Subcutaneous adipose tissue (tissue), 4 donors: ENCODE results near the gene GPR151. TPM values are rescaled to one million over a fixed set of nuclear protein-coding genes. Genes with fewer than 3 reads are reported as not detected.

Experiments used
- CTCF ChIP-seq: fragments of 450-650 bp; IDR thresholded peaks from one replicate; pipeline ENCODE4 v1.5.1; 2016; ENCODE audit warnings: low read depth, mild to moderate bottlenecking, control low read depth, antibody characterized with exemption, moderate library complexity
- total RNA-seq, 4 donors: library from RNA; depleted of rRNA; stranded (reverse); fragments of >200 nt; gene quantifications; one replicate each; pipeline ENCODE4 v1.1.0, GENCODE V29; 2016

GPR151 gene
- total RNA-seq, 4 donors from 2014 or later: not detected

DNA sequence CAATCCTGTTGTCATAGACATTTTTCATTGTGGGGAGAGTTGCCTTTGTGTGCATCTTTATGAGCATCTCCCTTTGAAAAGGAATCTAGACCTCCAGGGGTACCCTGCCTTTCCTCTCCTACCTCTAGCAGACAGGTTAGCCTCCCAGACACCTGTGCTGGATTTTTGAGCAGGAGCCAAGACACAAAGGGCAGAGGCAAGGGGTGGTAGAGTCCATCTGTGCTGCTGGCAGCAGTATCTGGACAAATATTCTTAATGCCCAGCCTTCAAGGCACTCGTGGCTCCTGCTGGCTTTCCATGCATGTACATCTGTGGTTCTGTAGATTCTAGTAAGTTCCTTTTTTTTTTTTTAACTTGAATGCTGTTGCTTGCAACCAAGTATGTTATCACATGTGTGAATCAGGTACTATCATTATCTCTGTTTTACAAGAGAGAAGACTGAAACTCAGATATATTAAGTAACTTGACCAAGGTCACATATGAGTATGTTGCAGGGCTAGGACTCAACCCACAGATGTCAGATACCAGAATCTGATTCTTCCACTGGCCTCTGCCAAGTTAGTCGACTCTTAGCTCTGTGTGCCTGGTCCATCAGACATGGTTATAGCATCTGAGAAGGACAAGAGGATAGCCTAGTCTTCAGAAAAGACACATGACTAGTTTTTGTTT, 32.9 kb upstream of the GPR151 start:
- no peak for TF ChIP-seq CTCF

- TF ChIP-seq CTCF: no peak
These were observed 28.2 kb upstream of the GPR151 start for GRCh38 chr5:146544232-146544631.

- TF ChIP-seq CTCF: no peak
These were observed 26.2 kb upstream of the GPR151 start for GRCh38 chr5:146541958-146542849.

GRCh38 chr5:146540414-146540813, 24.4 kb upstream of the GPR151 start:
- TF ChIP-seq CTCF: no peak

DNA sequence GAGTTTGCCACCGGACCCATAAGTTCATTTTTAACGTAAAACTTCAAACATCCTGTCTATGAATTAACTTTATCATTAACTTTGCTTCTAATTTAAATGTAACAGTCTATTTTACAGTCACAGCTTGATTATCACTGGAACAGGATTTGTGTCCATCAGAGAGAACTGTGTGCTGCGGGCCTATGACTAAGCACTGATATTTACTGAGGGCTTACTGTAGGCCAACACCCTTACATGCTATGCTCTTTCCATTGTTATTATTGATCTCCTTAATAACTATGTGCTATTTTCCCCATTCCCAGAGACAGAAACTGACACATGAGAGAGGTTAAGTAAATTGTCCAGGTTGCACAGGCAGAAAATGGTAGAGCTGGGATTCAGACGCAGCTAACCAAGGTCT, 24.0 kb upstream of the GPR151 start:
- TF ChIP-seq CTCF: no peak

DNA sequence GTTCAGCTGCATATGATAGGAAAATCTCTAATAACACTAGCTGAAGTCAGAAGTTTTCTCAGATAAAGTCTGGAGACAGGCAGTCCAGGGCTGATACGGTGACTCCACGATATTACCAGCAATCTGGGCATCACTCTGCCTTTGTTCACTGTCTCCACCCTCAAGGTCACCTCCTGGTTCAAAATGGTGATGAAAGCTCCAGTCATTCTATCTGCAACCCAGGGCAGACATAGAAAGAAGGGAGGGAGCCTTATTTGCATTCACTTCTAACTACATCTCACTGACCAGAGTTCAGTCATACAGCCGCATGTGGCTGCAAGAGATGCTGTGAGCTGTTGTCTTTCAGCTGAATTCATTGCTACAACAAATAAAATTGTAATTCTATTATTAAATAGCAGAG, 22.4 kb upstream of the GPR151 start:
- TF ChIP-seq CTCF: no peak

DNA sequence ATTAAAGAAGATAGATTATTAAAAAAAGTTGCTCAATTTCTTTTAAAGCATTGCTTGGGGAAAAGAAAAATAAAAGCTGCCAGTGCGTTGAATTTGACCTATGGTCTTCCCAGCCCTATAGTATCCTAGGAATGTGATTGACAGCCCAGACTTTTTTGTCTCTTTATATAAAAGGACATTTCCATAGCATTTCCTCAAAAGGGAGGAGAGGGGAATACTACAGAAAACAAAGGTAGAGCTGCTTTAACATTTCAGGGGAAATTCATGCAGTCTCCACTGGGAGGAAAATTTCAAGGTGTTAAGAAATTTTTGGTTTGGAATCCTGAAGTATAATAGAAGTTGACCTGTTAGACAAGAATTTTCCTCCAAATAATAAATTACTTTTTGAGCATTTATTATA, 17.9 kb upstream of the GPR151 start:
- no peak for TF ChIP-seq CTCF
